SU-DHL-6 (cell line): ENCODE data around the gene FOCAD.

Experiments used
- H2AFZ ChIP-seq: fragments of 200-600 bp; sonication (generic); 2 replicates; pipeline ENCODE4 v1.6.1; 2014; ENCODE audit warnings: low read depth, mild to moderate bottlenecking, moderate library complexity, mixed read lengths, antibody characterized with exemption, low read length; ENCODE audit not compliant: severe bottlenecking
- H3F3A ChIP-seq: fragments of 200-600 bp; shearing (Covaris generic); 2 replicates; pipeline ENCODE4 v1.6.0; 2016; ENCODE audit warnings: antibody characterized with exemption, mild to moderate bottlenecking; ENCODE audit not compliant: insufficient read depth
- H3K27ac ChIP-seq: fragments of 200-600 bp; sonication (generic); 2 replicates; pipeline ENCODE4 v1.5.1; 2016; ENCODE audit warnings: low read depth, mild to moderate bottlenecking, low read length, moderate library complexity, mixed read lengths
- H3K27me3 ChIP-seq: fragments of 200-600 bp; sonication (generic), shearing (Covaris generic); 2 replicates; pipeline ENCODE4 v1.6.0; 2014; ENCODE audit warnings: mild to moderate bottlenecking, low read length
- H3K36me3 ChIP-seq: fragments of 200-600 bp; sonication (generic); 2 replicates; pipeline ENCODE4 v1.6.1; 2014; ENCODE audit warnings: mild to moderate bottlenecking, low read length, mixed read lengths
- H3K4me2 ChIP-seq: fragments of 300-600, 200-600 bp; shearing (Covaris generic), sonication (generic); 2 replicates; pipeline ENCODE4 v1.6.0; 2014; ENCODE audit warnings: low read length, low read depth, mild to moderate bottlenecking; ENCODE audit not compliant: poor library complexity, severe bottlenecking
- H3K4me3 ChIP-seq: fragments of 200-600 bp; sonication (generic); 2 replicates; pipeline ENCODE4 v1.5.1; 2014; ENCODE audit warnings: antibody characterized with exemption, low read length, mild to moderate bottlenecking, mixed read lengths; ENCODE audit not compliant: insufficient read depth, poor library complexity, severe bottlenecking
- H3K79me2 ChIP-seq: fragments of 200-600 bp; sonication (generic); 2 replicates; pipeline ENCODE4 v1.6.1; 2014; ENCODE audit warnings: mild to moderate bottlenecking, low read length, moderate library complexity; ENCODE audit not compliant: insufficient read depth
- H3K9ac ChIP-seq: fragments of 200-600 bp; sonication (generic); 2 replicates; pipeline ENCODE4 v1.7.0; 2014; ENCODE audit warnings: mild to moderate bottlenecking, low read length
- H3K9me2 ChIP-seq: fragments of 200-600 bp; sonication (generic); replicated peaks from 2 replicates; pipeline ENCODE4 v1.6.1; 2014; ENCODE audit warnings: low read length; ENCODE audit not compliant: insufficient read depth
- H3K9me3 ChIP-seq: fragments of 200-600 bp; sonication (generic); 2 replicates; pipeline ENCODE4 v1.6.1; 2014; ENCODE audit warnings: low read length, mixed read lengths; ENCODE audit not compliant: insufficient read depth
- H4K20me1 ChIP-seq: fragments of 200-600 bp; sonication (generic); 2 replicates; pipeline ENCODE4 v1.6.1; 2014; ENCODE audit warnings: low read depth, mild to moderate bottlenecking, antibody characterized with exemption, low read length, moderate library complexity, mixed read lengths
- CTCF ChIP-seq: fragments of 200-600 bp; sonication (generic); IDR thresholded peaks from one replicate; pipeline ENCODE4 v1.5.1; 2017; ENCODE audit warnings: antibody characterized with exemption, mild to moderate bottlenecking, low read length, moderate library complexity; ENCODE audit not compliant: insufficient read depth, poor library complexity, severe bottlenecking
- EZH2phosphoT487 ChIP-seq: fragments of 200-600 bp; sonication (generic), shearing (Covaris generic); conservative IDR thresholded peaks from 2 replicates; pipeline ENCODE4 v1.6.1; 2018; ENCODE audit warnings: mild to moderate bottlenecking, antibody characterized with exemption, low read length, moderate library complexity, mixed read lengths

FOCAD gene

GRCh38 chr9:20701060-20701459 lies 17.0 kb downstream of the FOCAD start:
- Histone ChIP-seq H3K79me2 (no peaks in the 10 kb centered on the region), H3K36me3 (no peaks in the 10 kb centered on the region), H3K9me2 (no peaks in the 10 kb centered on the region), H3K27me3 (no peaks in the 10 kb centered on the region), H2AFZ (no peak overlapping the region), H3K4me3 (no peak overlapping the region), H4K20me1 (0 out of 2 replicates have a peak, but pooled peaks cover 3% of the 10 kb centered on the region), H3K4me2 (no peak overlapping the region), H3K27ac (no peak overlapping the region), H3K9me3 (no peaks in the 10 kb centered on the region), H3K9ac (no peak overlapping the region), H3F3A (no peaks in the 10 kb centered on the region)
- TF ChIP-seq CTCF (no peak), EZH2phosphoT487 (no peak)

- Histone ChIP-seq H3K4me2 (no peak overlapping the region), H3K9me2 (no peaks in the 10 kb centered on the region), H3K9me3 (no peaks in the 10 kb centered on the region), H4K20me1 (0 out of 2 replicates have a peak, but pooled peaks cover 3% of the 10 kb centered on the region), H3K36me3 (no peaks in the 10 kb centered on the region), H3K9ac (no peak overlapping the region), H3K27me3 (no peaks in the 10 kb centered on the region), H3F3A (no peaks in the 10 kb centered on the region), H3K27ac (no peak overlapping the region), H3K79me2 (no peaks in the 10 kb centered on the region), H2AFZ (no peak overlapping the region), H3K4me3 (no peak overlapping the region)
- TF ChIP-seq EZH2phosphoT487 (no peak), CTCF (no peak)
Measured at GRCh38 chr9:20702570-20702969, 18.5 kb downstream of the FOCAD start.

- TF ChIP-seq CTCF, result no peak
- TF ChIP-seq EZH2phosphoT487, result no peak
- H3F3A ChIP-seq, result no peaks in the 10 kb centered on the region
- 0 out of 2 replicates have a peak, but pooled peaks cover 3% of the 10 kb centered on the region for H4K20me1 ChIP-seq
- H3K9me3 ChIP-seq, result no peaks in the 10 kb centered on the region
- H3K4me2 ChIP-seq, result no peak overlapping the region
- no peak overlapping the region for H3K9ac ChIP-seq
- H3K9me2 ChIP-seq, result no peaks in the 10 kb centered on the region
- H3K27ac ChIP-seq, result no peak overlapping the region
- H3K27me3 ChIP-seq, result no peaks in the 10 kb centered on the region
- no peaks in the 10 kb centered on the region for H3K36me3 ChIP-seq
- H3K79me2 ChIP-seq, result no peaks in the 10 kb centered on the region
- no peak overlapping the region for H2AFZ ChIP-seq
- H3K4me3 ChIP-seq, result no peak overlapping the region
Measured at GRCh38 chr9:20703146-20703545, 19.1 kb downstream of the FOCAD start.
